ENCODE measurements around the gene PPIL3. TPM values are rescaled to one million over a fixed set of nuclear protein-coding genes. Genes with fewer than 3 reads are reported as not detected.
"Not testable (repeated sequence)": the region's sequence is repeated elsewhere in the genome, so short reads cannot be mapped to it uniquely, and the experiment has no call there.

The PPIL3 gene
- polyA plus RNA-seq (ENCODE audit: low read depth in 6 of 6), result 10 to 100 TPM; 25.3 to 47.1 (median 33.7) TPM

DNA sequence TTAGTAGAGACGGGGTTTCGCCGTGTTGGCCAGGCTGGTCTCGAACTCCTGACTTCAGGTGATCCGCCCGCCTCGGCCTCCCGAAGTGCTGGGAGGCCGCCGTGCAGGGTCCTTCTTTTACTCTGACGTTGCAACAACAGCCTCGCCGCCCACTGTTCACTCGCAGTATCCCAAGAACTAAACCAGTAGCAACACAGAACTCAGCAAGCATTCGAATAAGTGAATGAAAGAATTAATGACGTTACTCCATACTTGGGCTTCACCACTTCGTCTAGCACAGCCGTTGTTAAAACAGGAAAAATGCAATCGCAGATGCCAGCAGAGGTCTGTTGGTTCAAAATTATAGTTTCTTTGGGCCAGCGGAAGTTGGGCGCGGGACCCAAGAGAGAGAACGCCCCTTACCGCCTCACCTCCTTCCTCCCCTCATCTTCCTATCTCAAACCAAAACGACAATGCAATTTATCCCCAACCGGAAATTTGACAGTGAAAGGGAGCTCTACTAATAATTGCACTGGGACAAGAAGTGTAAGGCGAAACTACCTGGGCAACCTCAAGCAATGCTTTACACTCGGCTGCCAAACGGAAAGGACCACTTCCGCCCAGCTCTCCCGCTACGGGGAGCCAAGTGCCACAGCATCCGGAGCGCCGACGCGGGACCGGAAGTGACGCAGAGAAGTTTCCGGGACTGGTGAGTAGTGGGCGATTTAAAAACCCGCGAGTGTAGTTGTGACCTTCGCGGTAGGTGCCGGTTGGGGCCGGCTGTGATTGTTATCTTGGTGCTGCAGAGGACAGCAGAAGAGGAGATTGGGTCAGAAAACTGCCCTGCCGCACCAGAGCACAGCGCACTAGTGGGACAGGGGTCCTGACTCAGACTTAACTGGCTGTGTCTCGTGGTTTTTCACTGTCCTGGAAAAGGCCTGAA, at the start of gene PPIL3, which contains the start of gene NIF3L1:
Gene PPIL3 (minus strand): TSS at position 374 of the 922 bp plus-strand sequence. CDS start 1,462 bp downstream, outside the sequence.
Gene NIF3L1 (plus strand): TSS at position 668 of the 922 bp plus-strand sequence. CDS start 2,573 bp downstream, outside the sequence.
- Mint-ChIP-seq H3K9me3 (no peaks in the 10 kb centered on the region), H3K4me3 (peak within 1 kb of the TSS; percentile 92 to 99 (median 98)), H3K36me3 (no peaks in the 10 kb centered on the region), H3K27me3 (no peaks in the 10 kb centered on the region), H3K4me1 (peaks cover 26 to 57% (median 44%) of the 10 kb centered on the region in 3 donors), H3K27ac (peak within 1 kb of the TSS; percentile 97 to 99 (median 98))
- DNase-seq (peak; percentile 95), ATAC-seq (ENCODE audit: low read depth in 2 of 2) (peak; percentile 81 to 85)

DNA sequence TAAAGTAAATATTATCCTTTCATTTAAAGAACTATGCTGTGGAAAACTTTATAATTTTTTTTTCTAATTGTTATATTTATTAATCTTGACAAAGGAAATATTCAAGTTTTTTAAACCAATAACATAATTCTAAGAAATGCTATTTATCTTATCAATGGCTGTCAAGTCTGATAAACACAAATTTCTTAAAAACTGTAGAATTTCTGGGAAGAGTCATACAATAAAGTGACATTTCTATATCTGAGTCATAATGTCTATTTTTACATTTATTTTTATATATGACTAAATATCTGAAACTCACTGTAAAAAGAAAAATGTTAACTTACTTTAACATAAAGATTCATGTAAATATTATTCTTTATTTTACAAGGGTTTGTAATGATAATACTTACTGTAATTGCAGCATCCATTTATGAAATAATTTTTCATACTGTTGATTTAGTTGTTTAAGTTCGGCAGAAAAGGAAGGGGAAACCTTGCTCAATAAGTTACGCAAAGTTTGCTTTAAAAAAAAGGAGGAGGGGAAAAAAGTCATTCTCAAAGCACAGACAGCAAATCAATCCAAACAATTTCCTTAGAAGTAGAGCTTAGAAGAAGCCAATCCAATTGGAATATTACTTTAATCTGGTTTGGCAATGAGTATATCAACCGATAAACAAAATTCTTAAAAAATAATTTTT, 42.2 kb upstream of the PPIL3 start:
- ATAC-seq (ENCODE audit: low read depth in 2 of 2) (no peak), DNase-seq (no peak)
- H3K36me3 Mint-ChIP-seq, result peaks cover 11 to 14% of the 10 kb centered on the region in 2 donors
- H3K9me3 Mint-ChIP-seq, result no peaks in the 10 kb centered on the region
- H3K4me3 Mint-ChIP-seq, result no peak overlapping the region
- H3K27me3 Mint-ChIP-seq, result no peaks in the 10 kb centered on the region
- peaks cover 0 to 5% (median 0%) of the 10 kb centered on the region in 3 donors for H3K4me1 Mint-ChIP-seq
- H3K27ac Mint-ChIP-seq, result peak overlapping the region in 2 of 6 donors; percentile 69 to 76

DNA sequence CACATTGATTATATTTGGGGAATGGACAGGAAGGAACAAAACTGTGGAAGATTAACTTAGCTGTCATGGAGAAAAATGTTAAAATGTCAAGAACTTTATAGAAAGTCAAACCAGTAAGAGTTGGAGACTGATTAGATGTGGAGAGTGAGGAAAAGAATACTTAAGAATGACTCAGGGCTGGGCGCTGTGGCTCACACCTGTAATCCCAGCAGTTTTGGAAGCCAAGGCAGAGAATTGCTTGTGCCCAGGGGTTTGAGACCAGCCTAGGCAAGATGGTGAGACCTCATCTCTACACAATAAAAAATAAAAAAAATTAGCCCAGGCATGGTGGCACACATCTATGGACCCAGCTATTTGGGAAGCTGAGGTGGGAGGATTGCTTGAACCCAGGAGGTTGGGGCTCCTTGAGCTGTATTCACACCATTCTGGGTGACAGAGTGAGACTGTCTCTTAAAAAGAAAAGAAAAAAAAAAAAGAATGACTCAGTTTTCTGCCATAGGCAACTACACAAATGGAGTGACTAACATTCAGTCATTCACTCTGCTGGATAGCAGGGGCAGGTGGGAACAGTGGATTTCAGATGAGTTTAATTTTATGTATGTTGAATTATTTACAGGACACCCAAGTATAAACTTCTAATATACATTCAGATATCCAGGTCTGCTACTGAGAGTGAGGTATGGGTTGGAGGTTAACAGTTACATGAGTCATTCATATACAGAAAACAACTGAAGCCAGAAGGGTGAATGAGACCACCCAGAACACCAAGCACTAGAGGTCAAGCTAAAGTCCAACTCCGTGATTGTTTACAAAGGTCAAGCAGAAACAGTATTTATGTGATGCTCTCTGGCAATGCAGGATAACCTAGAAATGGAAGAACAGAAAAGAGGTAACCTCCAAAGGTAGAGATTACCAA, 40.7 kb upstream of the PPIL3 start:
- no peak for ATAC-seq (ENCODE audit: low read depth in 2 of 2)
- Mint-ChIP-seq H3K27ac (peak overlapping the region in 4 of 6 donors; percentile 2 to 76 (median 32)), H3K9me3 (no peaks in the 10 kb centered on the region), H3K4me1 (peaks cover 0 to 5% (median 0%) of the 10 kb centered on the region in 3 donors), H3K36me3 (peaks cover 14 to 16% of the 10 kb centered on the region in 2 donors), H3K4me3 (no peak overlapping the region), H3K27me3 (no peaks in the 10 kb centered on the region)
- no peak for DNase-seq

DNA sequence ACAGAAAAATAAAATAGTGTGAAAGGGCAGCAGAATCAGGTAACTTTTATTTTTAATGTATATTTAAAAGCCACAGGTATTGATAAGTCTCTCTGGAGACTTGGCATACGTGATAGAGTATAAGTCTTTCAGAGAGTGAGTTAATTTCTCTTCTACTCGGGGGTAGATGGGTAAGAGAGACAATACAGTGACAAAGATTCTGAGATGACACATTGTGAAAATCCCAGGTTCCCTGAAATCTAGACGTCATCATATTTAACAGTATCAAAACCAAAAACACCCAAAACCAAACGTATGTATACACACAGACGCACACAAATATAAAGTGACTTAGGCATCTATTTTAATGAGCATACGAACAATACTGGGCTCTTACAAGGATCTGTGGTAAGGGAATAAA, 33.6 kb upstream of the PPIL3 start:
- no peak for DNase-seq
- no peak for ATAC-seq (ENCODE audit: low read depth in 2 of 2)
- Mint-ChIP-seq H3K27me3 (no peaks in the 10 kb centered on the region), H3K4me1 (no peaks in the 10 kb centered on the region), H3K9me3 (no peaks in the 10 kb centered on the region), H3K27ac (peak overlapping the region in 3 of 6 donors; percentile 5 to 70 (median 44)), H3K4me3 (no peak overlapping the region), H3K36me3 (peaks cover 6 to 12% of the 10 kb centered on the region in 2 donors)

DNA sequence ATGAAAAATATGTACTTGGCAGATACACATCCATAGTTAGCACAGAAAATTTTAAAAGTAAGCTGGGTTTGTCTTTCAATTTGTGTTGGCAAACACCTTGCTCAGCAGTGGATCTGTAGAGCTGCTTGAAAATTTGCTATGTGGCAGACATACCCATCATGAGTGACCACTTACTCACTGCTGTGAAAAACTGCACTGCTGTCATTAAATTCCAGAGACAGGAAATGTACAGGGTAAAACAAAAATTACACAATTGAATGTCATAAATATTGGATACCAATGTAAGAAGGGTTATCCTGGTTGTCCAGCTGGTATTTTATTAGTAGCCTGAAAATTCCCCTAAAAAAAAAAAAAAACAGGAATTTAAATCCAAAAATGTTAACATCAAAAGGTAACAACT, 24.8 kb upstream of the PPIL3 start:
- Mint-ChIP-seq H3K27me3 (no peaks in the 10 kb centered on the region), H3K27ac (peak overlapping the region in 1 of 6 donors; percentile 69)

DNA sequence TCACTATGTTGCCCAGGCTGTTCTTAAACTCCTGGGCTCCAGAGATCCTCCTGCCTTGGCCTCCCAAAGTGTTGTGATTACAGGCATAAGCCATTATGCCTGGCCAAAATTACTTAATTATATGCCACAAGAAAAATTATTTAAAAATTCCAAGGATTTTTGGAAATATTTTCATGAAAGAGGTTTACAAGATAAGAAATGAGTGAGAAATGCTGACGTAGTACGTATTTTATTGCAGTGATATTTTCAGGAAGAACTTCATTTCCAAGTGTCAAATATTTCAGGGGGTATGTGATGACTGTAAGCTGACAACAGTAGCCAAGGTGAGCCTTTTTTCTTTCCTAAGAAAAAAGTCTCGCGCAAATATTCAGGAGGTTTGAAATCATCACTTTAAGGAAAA, 21.1 kb upstream of the PPIL3 start:
- Mint-ChIP-seq H3K9me3 (no peaks in the 10 kb centered on the region), H3K4me1 (no peaks in the 10 kb centered on the region), H3K27me3 (no peaks in the 10 kb centered on the region), H3K36me3 (peaks cover 0 to 24% of the 10 kb centered on the region in 2 donors), H3K4me3 (no peak overlapping the region), H3K27ac (peak overlapping the region in 1 of 6 donors; percentile 38)
- DNase-seq (no peak), ATAC-seq (ENCODE audit: low read depth in 2 of 2) (no peak)

More for the DNA sequence above, 24.8 kb upstream of the PPIL3 start:
- ATAC-seq (ENCODE audit: low read depth in 2 of 2), result no peak
- DNase-seq, result no peak
- no peaks in the 10 kb centered on the region for H3K9me3 Mint-ChIP-seq
- H3K4me3 Mint-ChIP-seq, result no peak overlapping the region
- peaks cover 7 to 24% of the 10 kb centered on the region in 2 donors for H3K36me3 Mint-ChIP-seq
- H3K4me1 Mint-ChIP-seq, result no peaks in the 10 kb centered on the region

GRCh38 chr2:200905618-200906296, 16.9 kb upstream of the PPIL3 start:
- Mint-ChIP-seq H3K4me3 (no peak overlapping the region), H3K27ac (peak overlapping the region in 3 of 6 donors; percentile 38 to 67 (median 44)), H3K9me3 (no peaks in the 10 kb centered on the region), H3K27me3 (no peaks in the 10 kb centered on the region), H3K4me1 (peaks cover 0 to 5% (median 4%) of the 10 kb centered on the region in 3 donors), H3K36me3 (no peaks in the 10 kb centered on the region)
- peak in 1 of 2 donors; percentile 25 for ATAC-seq (ENCODE audit: low read depth in 2 of 2)
- peak; percentile 6 for DNase-seq

DNA sequence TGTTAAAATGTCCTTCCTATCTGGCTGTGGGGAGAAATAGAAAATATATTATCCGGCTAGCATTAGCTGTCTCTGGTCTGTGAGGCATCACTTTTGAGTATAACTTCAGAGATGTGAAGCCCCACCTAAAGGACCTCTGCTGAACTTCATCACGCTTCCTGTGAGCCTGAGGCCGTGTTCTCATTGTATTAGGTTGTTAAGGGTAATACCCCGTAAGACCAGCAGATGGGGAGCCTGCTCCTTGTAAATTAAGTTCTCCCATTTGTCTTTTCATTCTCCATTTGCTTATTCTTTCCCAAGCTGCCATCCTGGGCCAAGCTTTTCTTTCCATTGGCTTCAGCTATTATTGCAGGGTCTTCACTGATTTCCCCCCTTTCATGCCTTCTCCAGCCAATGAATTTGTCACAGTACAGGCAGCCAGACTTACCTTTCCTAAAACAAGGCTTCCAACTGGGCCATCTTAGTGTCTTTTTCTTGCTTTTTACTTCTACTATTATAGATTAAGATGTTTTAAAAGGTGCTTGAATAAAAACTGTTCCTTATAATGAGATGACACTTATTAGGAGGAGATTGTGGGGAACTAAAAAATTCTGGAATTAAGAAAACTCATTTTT, 12.7 kb upstream of the PPIL3 start:
- Mint-ChIP-seq H3K36me3 (peaks cover 16 to 18% of the 10 kb centered on the region in 2 donors), H3K4me3 (no peak overlapping the region), H3K4me1 (peaks cover 0 to 5% (median 4%) of the 10 kb centered on the region in 3 donors), H3K27me3 (no peaks in the 10 kb centered on the region), H3K9me3 (no peaks in the 10 kb centered on the region), H3K27ac (peak overlapping the region in 5 of 6 donors; percentile 12 to 90 (median 42))
- DNase-seq, result peak; percentile 71
- ATAC-seq (ENCODE audit: low read depth in 2 of 2), result peak; percentile 100

DNA sequence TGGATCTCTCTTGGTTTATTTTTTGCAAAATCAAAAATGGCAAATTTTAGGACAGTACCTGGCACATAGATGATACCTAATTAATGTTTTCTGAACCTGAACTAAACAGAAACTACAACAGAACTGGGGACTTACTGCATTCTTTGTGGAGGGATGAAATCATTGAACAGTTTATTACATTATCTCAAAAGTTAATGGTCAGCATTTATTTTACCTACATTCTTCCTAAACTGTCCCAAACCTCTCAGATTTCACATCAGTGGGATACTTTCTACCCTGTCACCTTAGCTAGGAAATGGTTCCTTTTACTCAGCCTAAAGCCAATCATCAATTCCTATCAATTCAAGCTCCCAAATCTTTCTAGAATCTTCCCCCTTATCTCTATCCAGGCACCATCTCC, 10.6 kb upstream of the PPIL3 start:
- H3K9me3 Mint-ChIP-seq, result no peaks in the 10 kb centered on the region
- peak overlapping the region in 2 of 6 donors; percentile 27 to 36 for H3K27ac Mint-ChIP-seq
- peaks cover 16 to 31% of the 10 kb centered on the region in 2 donors for H3K36me3 Mint-ChIP-seq
- no peak overlapping the region for H3K4me3 Mint-ChIP-seq
- H3K4me1 Mint-ChIP-seq, result peaks cover 0 to 5% (median 4%) of the 10 kb centered on the region in 3 donors
- no peaks in the 10 kb centered on the region for H3K27me3 Mint-ChIP-seq
- ATAC-seq (ENCODE audit: low read depth in 2 of 2) (no peak), DNase-seq (no peak)

- H3K27ac Mint-ChIP-seq, result peak overlapping the region in 1 of 6 donors; percentile 20
- H3K36me3 Mint-ChIP-seq, result peaks cover 10 to 32% of the 10 kb centered on the region in 2 donors
- not testable (repeated sequence) for ATAC-seq (ENCODE audit: low read depth in 2 of 2); DNase-seq; H3K9me3 Mint-ChIP-seq; H3K4me1 Mint-ChIP-seq; H3K4me3 Mint-ChIP-seq; H3K27me3 Mint-ChIP-seq
Measured at GRCh38 chr2:200881715-200882249, 7.1 kb downstream of the PPIL3 start.

- Mint-ChIP-seq H3K4me1 (no peaks in the 10 kb centered on the region), H3K4me3 (no peak overlapping the region), H3K27me3 (no peaks in the 10 kb centered on the region), H3K27ac (peak overlapping the region in 3 of 6 donors; percentile 21 to 73 (median 56)), H3K9me3 (no peaks in the 10 kb centered on the region), H3K36me3 (peaks cover 7 to 29% of the 10 kb centered on the region in 2 donors)
- DNase-seq (no peak), ATAC-seq (ENCODE audit: low read depth in 2 of 2) (no peak)
Measured at GRCh38 chr2:200878289-200878880, 10.5 kb downstream of the PPIL3 start.
